ENCODE results near the gene PRKCE.
A peak's percentile ranks its signal among the peaks of the same experiment; 100 is the strongest.

Gene PRKCE

GRCh38 chr2:45761635-45762034 is 110.2 kb downstream of the PRKCE start:
- no peaks in the 10 kb centered on the region for H3K9me3 Mint-ChIP-seq
- intact Hi-C loops (cut with micrococcal nuclease): no loop called here
- H3K4me3 Mint-ChIP-seq: no peak overlapping the region
- H3K36me3 Mint-ChIP-seq (ENCODE audit: low read depth): no peaks in the 10 kb centered on the region
- no peak overlapping the region for H3K27ac Mint-ChIP-seq
- H3K27me3 Mint-ChIP-seq: peaks cover 3% of the 10 kb centered on the region
- H3K4me1 Mint-ChIP-seq (ENCODE audit: low read depth): peaks cover 32% of the 10 kb centered on the region

- Mint-ChIP-seq H3K9me3 (no peaks in the 10 kb centered on the region), H3K36me3 (ENCODE audit: low read depth) (no peaks in the 10 kb centered on the region), H3K4me3 (no peak overlapping the region), H3K4me1 (ENCODE audit: low read depth) (peaks cover 32% of the 10 kb centered on the region), H3K27ac (no peak overlapping the region), H3K27me3 (peaks cover 3% of the 10 kb centered on the region)
- intact Hi-C loops (cut with micrococcal nuclease): no loop called here
These were observed 111.8 kb downstream of the PRKCE start for GRCh38 chr2:45763255-45763654.

GRCh38 chr2:45763797-45764196 is 112.3 kb downstream of the PRKCE start:
- H3K9me3 Mint-ChIP-seq: no peaks in the 10 kb centered on the region
- no peak overlapping the region for H3K4me3 Mint-ChIP-seq
- intact Hi-C loops (cut with micrococcal nuclease): no loop called here
- H3K4me1 Mint-ChIP-seq (ENCODE audit: low read depth): peaks cover 38% of the 10 kb centered on the region
- H3K27me3 Mint-ChIP-seq: peaks cover 3% of the 10 kb centered on the region
- no peaks in the 10 kb centered on the region for H3K36me3 Mint-ChIP-seq (ENCODE audit: low read depth)
- no peak overlapping the region for H3K27ac Mint-ChIP-seq

- H3K9me3 Mint-ChIP-seq: no peaks in the 10 kb centered on the region
- H3K27me3 Mint-ChIP-seq: peaks cover 3% of the 10 kb centered on the region
- H3K36me3 Mint-ChIP-seq (ENCODE audit: low read depth): no peaks in the 10 kb centered on the region
- intact Hi-C loops (cut with micrococcal nuclease): loop anchor here (5.0 kb wide), 1 partner anchor 33 kb away; no protein-coding TSS in a partner anchor
- H3K4me3 Mint-ChIP-seq: no peak overlapping the region
- peak overlapping the region; percentile 5 for H3K27ac Mint-ChIP-seq
- H3K4me1 Mint-ChIP-seq (ENCODE audit: low read depth): peaks cover 52% of the 10 kb centered on the region
These were observed 113.7 kb downstream of the PRKCE start for GRCh38 chr2:45765007-45765727.

- H3K36me3 Mint-ChIP-seq (ENCODE audit: low read depth): no peaks in the 10 kb centered on the region
- peaks cover 58% of the 10 kb centered on the region for H3K4me1 Mint-ChIP-seq (ENCODE audit: low read depth)
- intact Hi-C loops (cut with micrococcal nuclease): loop anchor here (5.0 kb wide), 1 partner anchor 33 kb away; no protein-coding TSS in a partner anchor
- H3K4me3 Mint-ChIP-seq: no peak overlapping the region
- H3K9me3 Mint-ChIP-seq: no peaks in the 10 kb centered on the region
- peak overlapping the region; percentile 5 for H3K27ac Mint-ChIP-seq
- peaks cover 3% of the 10 kb centered on the region for H3K27me3 Mint-ChIP-seq
These were observed 114.3 kb downstream of the PRKCE start for GRCh38 chr2:45765728-45766254.

GRCh38 chr2:45768208-45768607 is 116.7 kb downstream of the PRKCE start:
- H3K36me3 Mint-ChIP-seq (ENCODE audit: low read depth): no peaks in the 10 kb centered on the region

GRCh38 chr2:45769056-45769455 is 117.6 kb downstream of the PRKCE start:
- Mint-ChIP-seq H3K36me3 (ENCODE audit: low read depth) (no peaks in the 10 kb centered on the region), H3K4me1 (ENCODE audit: low read depth) (peaks cover 74% of the 10 kb centered on the region), H3K27ac (no peak overlapping the region), H3K27me3 (peaks cover under 1% of the 10 kb centered on the region), H3K9me3 (no peaks in the 10 kb centered on the region), H3K4me3 (no peak overlapping the region)
- intact Hi-C loops (cut with micrococcal nuclease): loop anchor here (5.0 kb wide), 1 partner anchor 37 kb away; no protein-coding TSS in a partner anchor

More at GRCh38 chr2:45768208-45768607, 116.7 kb downstream of the PRKCE start:
- no peaks in the 10 kb centered on the region for H3K9me3 Mint-ChIP-seq
- peaks cover 1% of the 10 kb centered on the region for H3K27me3 Mint-ChIP-seq
- no peak overlapping the region for H3K27ac Mint-ChIP-seq
- intact Hi-C loops (cut with micrococcal nuclease): loop anchor here (5.0 kb wide), 1 partner anchor 36 kb away; no protein-coding TSS in a partner anchor
- peaks cover 74% of the 10 kb centered on the region for H3K4me1 Mint-ChIP-seq (ENCODE audit: low read depth)
- H3K4me3 Mint-ChIP-seq: no peak overlapping the region

- no peak overlapping the region for H3K27ac Mint-ChIP-seq
- H3K27me3 Mint-ChIP-seq: peaks cover 5% of the 10 kb centered on the region
- peaks cover 77% of the 10 kb centered on the region for H3K4me1 Mint-ChIP-seq (ENCODE audit: low read depth)
- H3K4me3 Mint-ChIP-seq: no peak overlapping the region
- intact Hi-C loops (cut with micrococcal nuclease): loop anchor here (5.0 kb wide), 1 partner anchor 38 kb away; no protein-coding TSS in a partner anchor
- H3K9me3 Mint-ChIP-seq: no peaks in the 10 kb centered on the region
- H3K36me3 Mint-ChIP-seq (ENCODE audit: low read depth): no peaks in the 10 kb centered on the region
These were observed 118.5 kb downstream of the PRKCE start for GRCh38 chr2:45769854-45770576.

- Mint-ChIP-seq H3K27ac (peak overlapping the region; percentile 76), H3K36me3 (ENCODE audit: low read depth) (no peaks in the 10 kb centered on the region), H3K4me3 (peak overlapping the region; percentile 75), H3K4me1 (ENCODE audit: low read depth) (peaks cover 77% of the 10 kb centered on the region), H3K27me3 (peaks cover 8% of the 10 kb centered on the region), H3K9me3 (no peaks in the 10 kb centered on the region)
- intact Hi-C loops (cut with micrococcal nuclease): no loop called here
These were observed 119.3 kb downstream of the PRKCE start for GRCh38 chr2:45770811-45771210.

- Mint-ChIP-seq H3K4me3 (peak overlapping the region; percentile 75), H3K4me1 (ENCODE audit: low read depth) (peaks cover 75% of the 10 kb centered on the region), H3K27ac (peak overlapping the region; percentile 76), H3K27me3 (peaks cover 9% of the 10 kb centered on the region), H3K9me3 (no peaks in the 10 kb centered on the region), H3K36me3 (ENCODE audit: low read depth) (no peaks in the 10 kb centered on the region)
- intact Hi-C loops (cut with micrococcal nuclease): no loop called here
These were observed 119.8 kb downstream of the PRKCE start for GRCh38 chr2:45771261-45771660.

- intact Hi-C loops (cut with micrococcal nuclease): no loop called here
These were observed 120.6 kb downstream of the PRKCE start for GRCh38 chr2:45772038-45772437.

GRCh38 chr2:45773909-45774308 is 122.4 kb downstream of the PRKCE start:
- Mint-ChIP-seq H3K4me3 (no peak overlapping the region), H3K27ac (peak overlapping the region; percentile 63), H3K36me3 (ENCODE audit: low read depth) (no peaks in the 10 kb centered on the region), H3K4me1 (ENCODE audit: low read depth) (peaks cover 82% of the 10 kb centered on the region), H3K27me3 (peaks cover 9% of the 10 kb centered on the region), H3K9me3 (no peaks in the 10 kb centered on the region)
- intact Hi-C loops (cut with micrococcal nuclease): no loop called here

More at GRCh38 chr2:45772038-45772437, 120.6 kb downstream of the PRKCE start:
- Mint-ChIP-seq H3K4me1 (ENCODE audit: low read depth) (peaks cover 77% of the 10 kb centered on the region), H3K27me3 (peaks cover 9% of the 10 kb centered on the region), H3K4me3 (no peak overlapping the region), H3K9me3 (no peaks in the 10 kb centered on the region), H3K36me3 (ENCODE audit: low read depth) (no peaks in the 10 kb centered on the region), H3K27ac (peak overlapping the region; percentile 76)

- Mint-ChIP-seq H3K27ac (peak overlapping the region; percentile 63), H3K9me3 (no peaks in the 10 kb centered on the region), H3K4me3 (no peak overlapping the region), H3K4me1 (ENCODE audit: low read depth) (peaks cover 73% of the 10 kb centered on the region), H3K36me3 (ENCODE audit: low read depth) (no peaks in the 10 kb centered on the region), H3K27me3 (peaks cover 9% of the 10 kb centered on the region)
- intact Hi-C loops (cut with micrococcal nuclease): no loop called here
These were observed 123.3 kb downstream of the PRKCE start for GRCh38 chr2:45774688-45775244.
